SU-DHL-6 (cell line): Measurements from ENCODE around the gene ATG16L1.

Source experiments
- CTCF ChIP-seq: fragments of 200-600 bp; sonication (generic); IDR thresholded peaks from one replicate; pipeline ENCODE4 v1.5.1; 2017; ENCODE audit warnings: antibody characterized with exemption, mild to moderate bottlenecking, low read length, moderate library complexity; ENCODE audit not compliant: insufficient read depth, poor library complexity, severe bottlenecking
- EZH2phosphoT487 ChIP-seq: fragments of 200-600 bp; sonication (generic), shearing (Covaris generic); conservative IDR thresholded peaks from 2 replicates; pipeline ENCODE4 v1.6.1; 2018; ENCODE audit warnings: mild to moderate bottlenecking, antibody characterized with exemption, low read length, moderate library complexity, mixed read lengths

DNA sequence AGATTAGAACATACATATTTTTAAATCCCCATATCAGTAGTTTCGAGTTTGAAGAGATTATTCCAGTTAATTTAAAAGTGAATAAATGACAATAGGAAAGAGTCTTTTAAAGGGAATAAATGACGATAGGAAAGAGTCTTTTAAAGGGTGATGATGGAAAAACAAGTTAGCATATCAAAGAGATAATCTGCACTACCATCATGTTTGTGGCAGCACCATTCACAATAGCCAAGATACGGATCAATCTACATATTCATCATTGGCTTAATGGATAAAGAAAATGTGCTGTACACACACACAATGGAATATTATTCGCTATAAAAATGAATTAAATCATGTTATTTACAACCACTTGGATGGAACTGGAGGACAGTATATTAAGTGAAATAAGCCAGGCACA lies 15.0 kb downstream of the ATG16L1 start:
- TF ChIP-seq CTCF, result no peak
- no peak for TF ChIP-seq EZH2phosphoT487
